Panc1 (cell line): ENCODE results near the gene DNER. TPM values are rescaled to one million over a fixed set of nuclear protein-coding genes. Genes with fewer than 3 reads are reported as not detected.
"Not testable (repeated sequence)": the region's sequence is repeated elsewhere in the genome, so short reads cannot be mapped to it uniquely, and the experiment has no call there.

Experiments
- ATAC-seq: fragments of 200-7000 bp; cut with Tn5 transposase; 2 replicates; pipeline ENCODE4 v1.9.1; 2020; ENCODE audit warnings: mild to moderate bottlenecking, moderate library complexity
- Bru-seq: library from RNA; stranded (reverse); fragments of 400-500 nt; gene quantifications from one replicate; lab custom pipeline; 2021; lab: Mats Ljungman, UMichigan
- BruChase-seq, 2 experiments: library from RNA; stranded (reverse); fragments of 400-500 nt; gene quantifications; one replicate each; lab custom pipeline; 2021; lab: Mats Ljungman, UMichigan
- BruUV-seq: library from RNA; stranded (reverse); fragments of 400-500 nt; replicated peaks from 2 replicates; lab custom pipeline; 2021; lab: Mats Ljungman, UMichigan
- CTCF ChIA-PET: fragments of 300-600 bp; sonication (Branson Sonifier 250); formaldehyde crosslinking; loops from one replicate; lab custom pipeline; 2022; ENCODE audit warnings: antibody characterized with exemption; lab: Charles Lee
- POLR2A ChIA-PET: fragments of 300-600 bp; sonication (Branson Sonifier 250); formaldehyde crosslinking; loops from one replicate; lab custom pipeline; 2022; ENCODE audit warnings: antibody characterized with exemption; lab: Charles Lee
- DNase-seq: peaks from one replicate; pipeline ENCODE4 v3.0.0-alpha.2; 2010; ENCODE audit warnings: low read depth, low spot score
- H3K27ac ChIP-seq: 2 replicates; pipeline ENCODE4 v1.5.1; 2011; ENCODE audit warnings: mild to moderate bottlenecking, low read length, inconsistent platforms
- H3K27me3 ChIP-seq: fragments of 200-500 bp; sonication (Bioruptor generic); 2 replicates; pipeline ENCODE4 v1.6.0; 2014; ENCODE audit warnings: low read length, inconsistent platforms; ENCODE audit not compliant: control insufficient read depth, insufficient read depth
- H3K36me3 ChIP-seq: fragments of 200-500 bp; sonication (Bioruptor generic); 2 replicates; pipeline ENCODE4 v1.5.1; 2014; ENCODE audit warnings: inconsistent platforms, mild to moderate bottlenecking, low read length, moderate library complexity; ENCODE audit not compliant: control insufficient read depth, insufficient read depth
- H3K4me1 ChIP-seq: 2 replicates; pipeline ENCODE4 v1.5.1; 2011; ENCODE audit warnings: inconsistent platforms, mild to moderate bottlenecking, low read length, moderate library complexity; ENCODE audit not compliant: control insufficient read depth, insufficient read depth
- H3K4me3 ChIP-seq, 2 experiments: 2 replicates each; pipeline ENCODE4 v1.5.1; 2011 to 2012; ENCODE audit warnings: low read depth in 2 of 2, low read length in 2 of 2, mild to moderate bottlenecking in 2 of 2, inconsistent platforms in 1 of 2, moderate library complexity in 1 of 2
- H3K9me3 ChIP-seq: fragments of 200-500 bp; sonication (Bioruptor generic); 2 replicates; pipeline ENCODE4 v1.5.1; 2014; ENCODE audit warnings: low read depth, mild to moderate bottlenecking, inconsistent platforms, low read length, moderate library complexity; ENCODE audit not compliant: control insufficient read depth, insufficient read depth
- CTCF ChIP-seq: fragments of 450-650 bp; IDR thresholded peaks from 2 replicates; pipeline ENCODE4 v1.5.1; 2017; ENCODE audit warnings: mild to moderate bottlenecking
- POLR2AphosphoS5 ChIP-seq: IDR thresholded peaks from 2 replicates; pipeline ENCODE4 v1.6.1; 2012; ENCODE audit warnings: mild to moderate bottlenecking, low read depth, low read length, moderate library complexity
- REST ChIP-seq, 2 experiments: IDR thresholded peaks; 2 replicates each; pipeline ENCODE4 v1.6.1; 2011 to 2012; ENCODE audit warnings: low read depth in 2 of 2, control low read depth in 1 of 2, low read length in 1 of 2, mild to moderate bottlenecking in 1 of 2, moderate library complexity in 1 of 2; ENCODE audit not compliant: insufficient read depth in 1 of 2
- SIN3A ChIP-seq: IDR thresholded peaks from 2 replicates; pipeline ENCODE4 v1.6.1; 2012; ENCODE audit warnings: low read depth, mild to moderate bottlenecking, low read length, moderate library complexity, borderline replicate concordance; ENCODE audit not compliant: insufficient read depth
- TCF7L2 ChIP-seq: IDR thresholded peaks from 2 replicates; pipeline ENCODE4 v1.6.1; 2011; ENCODE audit warnings: mild to moderate bottlenecking, low read depth, low read length, inconsistent platforms
- in situ Hi-C: cut with HindIII; loops from 2 replicates; pipeline ENCODE4 v1.10.0; 2016; ENCODE audit warnings: low sequenced_read_pairs, low pct_unique_long_range_greater_than_20kb
- intact Hi-C: fragments of 100-400 bp; cut with micrococcal nuclease; formaldehyde crosslinking; loops from one replicate; pipeline ENCODE4 v1.10.0; 2022; ENCODE audit not compliant: unreplicated experiment
- long read RNA-seq: library from polyadenylated mRNA; unstranded; transcript quantifications from one replicate; pipeline ENCODE4 v2.0.0, GENCODE V29; 2021; ENCODE audit not compliant: unreplicated experiment
- polyA plus RNA-seq: library from polyadenylated mRNA; unstranded; fragments of >200 nt; gene quantifications from one replicate; pipeline ENCODE4 v1.2.1, GENCODE V29; 2012; ENCODE audit warnings: missing spikeins; ENCODE audit not compliant: insufficient read length
- total RNA-seq: library from RNA; stranded (reverse); gene quantifications from one replicate; pipeline ENCODE4 v1.2.1, GENCODE V29; 2021; ENCODE audit not compliant: unreplicated experiment

The DNER gene
- 0.31 TPM for total RNA-seq
- 0.19 TPM for polyA plus RNA-seq
- Bru-seq, nascent RNA, result percentile 14 among the genes with signal in this experiment
- BruChase-seq, experiment 1, labeled RNA remaining after a 2-hour chase, result percentile 15 among the genes with signal in this experiment
- BruChase-seq, experiment 2, labeled RNA remaining after a 6-hour chase, result percentile 13 among the genes with signal in this experiment
- long read RNA-seq, partial matches to known transcripts, result 0 of 2 reads
- long read RNA-seq, other reads (novel, unspliced or antisense), result 0 of 2 reads

- Histone ChIP-seq H3K4me3 (peak within 1 kb of the TSS; percentile 36 to 65), H3K9me3 (no peaks in the 10 kb centered on the region), H3K36me3 (no peaks in the 10 kb centered on the region), H3K4me1 (peaks cover 4% of the 10 kb centered on the region; the same call in 1 of the 2 replicates), H3K27ac (no peak within 1 kb of the TSS), H3K27me3 (peaks cover 38% of the 10 kb centered on the region)
- TF ChIP-seq POLR2AphosphoS5, result no peak
- no peak for TF ChIP-seq SIN3A
- TF ChIP-seq TCF7L2, result no peak
- no peak for TF ChIP-seq REST (IDR thresholded peaks at IDR 0.05; ENCODE audit: insufficient read depth in 1 of 2, low read depth in 2 of 2, low read length in 1 of 2)
- no peak for TF ChIP-seq CTCF
- intact Hi-C loops (no loop called here), in situ Hi-C loops (no loop called here)
- ATAC-seq (peak; percentile 85), DNase-seq (no peak)
- no TSS peak for BruUV-seq
- ChIA-PET CTCF (no interaction called here), POLR2A (no interaction called here)
Measured at GRCh38 chr2:229714080-229714735, at the start of gene DNER. TSS of gene DNER (minus strand) at chr2:229714555. CDS start at chr2:229714423, 132 bp downstream.

GRCh38 chr2:229761663-229762062 is 47.3 kb upstream of the DNER start:
- intact Hi-C loops, result no loop called here
- ATAC-seq, result no peak
- BruUV-seq, result no TSS peak
- H3K9me3 ChIP-seq, result no peaks in the 10 kb centered on the region
- no peaks in the 10 kb centered on the region for H3K27me3 ChIP-seq
- H3K36me3 ChIP-seq, result peaks cover 27% of the 10 kb centered on the region
- H3K4me1 ChIP-seq, result no peaks in the 10 kb centered on the region
- TF ChIP-seq REST (IDR thresholded peaks at IDR 0.05; ENCODE audit: insufficient read depth in 1 of 2, low read depth in 2 of 2, low read length in 1 of 2) (no peak), POLR2AphosphoS5 (no peak), TCF7L2 (no peak), SIN3A (no peak), CTCF (no peak)
- in situ Hi-C loops, result no loop called here
- ChIA-PET CTCF (no interaction called here), POLR2A (no interaction called here)
- H3K4me3 ChIP-seq, result no peak overlapping the region
- no peak overlapping the region for H3K27ac ChIP-seq
- DNase-seq, result no peak

- BruUV-seq, in situ Hi-C loops, H3K36me3 ChIP-seq, intact Hi-C loops, H3K27me3 ChIP-seq, H3K4me3 ChIP-seq, H3K9me3 ChIP-seq, ATAC-seq, H3K4me1 ChIP-seq, H3K27ac ChIP-seq, DNase-seq, CTCF ChIA-PET, POLR2A ChIA-PET: not testable (repeated sequence)
Measured at GRCh38 chr2:229757462-229757861, 43.1 kb upstream of the DNER start.
